GM18498 (cell line): Measurements from ENCODE around the gene PI4KA.
"Not testable (repeated sequence)": the region's sequence is repeated elsewhere in the genome, so short reads cannot be mapped to it uniquely, and the experiment has no call there.

Source experiments
- ATAC-seq: cut with Tn5 transposase; IDR thresholded peaks from one replicate; pipeline ENCODE4 v1.9.1; 2021; ENCODE audit warnings: mild to moderate bottlenecking, moderate library complexity; ENCODE audit not compliant: unreplicated experiment

PI4KA gene

DNA sequence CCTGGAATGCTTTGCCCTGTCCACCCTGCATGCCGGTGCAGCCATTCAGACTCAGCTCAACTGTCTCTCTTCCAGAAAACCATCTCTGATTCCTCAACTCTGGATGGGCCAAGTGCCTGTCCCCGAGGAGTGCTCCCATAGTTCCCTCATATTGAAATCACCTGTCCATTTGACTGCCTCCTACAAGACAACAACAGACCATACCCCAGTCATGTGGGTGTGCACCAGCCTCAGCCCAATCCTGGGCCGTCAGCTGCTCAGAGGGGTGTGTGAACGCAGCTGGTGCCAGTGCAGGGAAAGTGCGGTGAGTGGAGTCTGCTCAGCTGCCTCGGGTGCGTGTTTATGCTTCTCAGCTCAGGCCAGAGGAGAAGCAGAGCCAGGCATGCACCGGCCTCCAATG is 126.2 kb downstream of the PI4KA start:
- not testable (repeated sequence) for ATAC-seq

- no peak for ATAC-seq
Measured at GRCh38 chr22:20729194-20729593, 129.4 kb downstream of the PI4KA start.

- no peak for ATAC-seq
Measured at GRCh38 chr22:20728523-20729190, 130.0 kb downstream of the PI4KA start.

DNA sequence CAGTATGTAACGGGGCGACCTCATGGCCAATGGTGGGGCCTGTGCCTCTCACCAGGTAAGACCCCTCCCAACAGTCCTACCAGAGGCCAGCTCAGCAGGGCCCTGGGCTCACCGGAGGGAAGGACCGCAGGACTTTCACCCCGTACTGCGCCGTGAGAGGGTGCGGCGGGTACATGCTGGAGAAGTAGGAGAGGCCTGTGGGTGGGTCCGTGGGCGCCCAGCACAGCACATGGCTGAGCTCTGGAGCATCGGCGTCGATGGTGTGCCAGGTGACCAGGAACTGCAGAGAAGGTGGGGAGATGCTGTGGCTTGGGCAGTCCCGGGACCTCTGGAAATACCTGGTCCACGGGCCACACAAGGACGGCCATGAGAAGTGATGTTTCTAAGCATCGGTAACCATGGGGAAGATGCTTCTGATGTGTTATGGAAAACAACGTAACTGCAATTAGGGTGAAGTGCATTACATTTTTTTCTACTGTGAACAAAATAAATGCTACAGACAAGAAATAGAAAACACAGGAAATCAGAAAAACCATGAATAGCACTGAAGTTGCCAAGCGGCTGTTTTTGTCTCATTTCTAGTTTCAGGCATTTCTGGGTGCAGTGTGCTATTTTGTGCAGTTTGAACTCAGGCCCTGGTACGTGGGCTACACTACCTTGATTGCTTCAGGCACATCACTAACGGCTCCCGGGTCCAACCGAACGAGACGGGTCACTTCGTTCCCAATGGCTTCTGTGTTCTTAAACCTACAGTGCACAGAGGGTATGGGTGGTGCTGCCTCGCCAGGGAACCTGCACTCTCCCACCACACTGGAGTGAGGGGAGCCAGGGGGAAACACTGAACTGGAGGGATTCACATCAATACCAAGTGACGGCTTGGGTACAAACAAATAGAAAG is 131.2 kb downstream of the PI4KA start:
- no peak for ATAC-seq

GRCh38 chr22:20725987-20726558 is 132.5 kb downstream of the PI4KA start:
- no peak for ATAC-seq

DNA sequence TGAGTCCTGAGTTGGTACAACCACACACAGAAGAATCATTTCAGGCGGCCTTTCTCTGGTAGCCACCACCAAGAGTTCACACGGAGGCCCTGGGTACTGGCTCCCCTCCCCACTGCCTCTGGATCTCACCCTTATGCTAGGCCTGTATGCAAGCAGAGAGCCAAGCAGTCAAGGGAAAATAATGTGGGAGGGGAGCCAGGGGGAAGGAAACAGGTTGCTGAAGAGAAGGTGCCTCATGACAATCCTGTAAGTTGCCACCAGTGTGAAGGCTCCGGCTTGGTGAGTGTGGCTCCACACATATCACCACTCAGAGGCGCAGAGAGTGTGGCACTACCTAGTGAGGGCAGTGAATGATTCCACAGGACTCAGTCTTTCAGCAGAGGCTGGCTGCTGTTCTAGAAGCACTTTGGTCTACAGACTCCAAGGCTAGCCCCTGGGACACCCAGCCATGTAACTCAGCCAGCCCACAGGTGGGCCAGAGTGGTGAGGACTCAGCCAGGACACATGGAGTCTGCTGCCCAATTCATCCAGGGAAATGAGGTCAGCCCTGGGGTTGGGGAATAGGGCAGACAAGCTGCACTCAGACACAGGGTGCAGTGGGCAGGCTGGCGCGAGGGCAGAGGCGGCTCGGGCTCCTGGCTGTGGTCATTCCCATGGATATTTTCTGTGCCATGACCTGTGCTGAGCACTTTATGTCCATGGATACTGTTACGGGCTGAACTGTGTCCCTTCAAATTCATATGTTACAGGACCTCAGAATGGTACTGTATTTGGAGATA is 133.7 kb downstream of the PI4KA start:
- no peak for ATAC-seq

DNA sequence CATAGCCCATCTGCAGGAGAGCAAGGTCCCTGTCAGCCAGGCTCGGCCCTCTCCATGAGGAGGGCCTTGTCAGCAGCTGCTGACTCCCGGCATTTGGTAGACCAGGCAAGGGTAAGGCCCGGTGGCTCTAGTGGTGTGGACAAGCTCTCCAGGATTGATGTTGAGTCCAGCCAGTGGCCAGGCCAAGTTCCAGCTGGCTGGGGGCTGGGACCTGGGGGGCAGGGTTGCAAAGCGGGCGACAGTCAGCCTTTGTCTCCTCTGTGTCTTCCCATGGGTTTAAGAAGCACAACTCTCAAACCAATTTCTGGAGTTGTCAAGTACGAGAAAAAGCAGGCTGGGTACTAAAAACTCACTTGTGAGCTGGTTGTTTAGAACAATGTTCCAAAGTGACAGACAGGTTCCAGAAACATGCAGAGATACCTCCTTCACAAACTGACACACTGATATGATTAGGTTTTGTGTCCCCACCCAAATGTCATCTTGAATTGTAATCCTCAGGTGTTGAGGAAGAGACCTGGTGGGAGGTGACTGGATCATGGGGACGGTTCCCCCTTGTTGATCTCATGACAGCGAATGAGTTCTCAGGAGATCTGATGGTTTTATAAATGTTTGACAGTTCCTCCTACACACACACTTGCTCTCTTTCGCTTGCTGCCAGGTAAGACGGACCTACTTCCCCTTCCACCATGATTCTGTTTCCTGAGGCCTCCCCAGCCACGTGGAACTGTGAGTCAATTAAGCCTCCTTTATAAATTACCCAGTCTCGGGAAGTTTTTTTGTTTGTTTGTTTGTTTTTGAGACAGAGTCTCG is 137.0 kb downstream of the PI4KA start:
- ATAC-seq = no peak

DNA sequence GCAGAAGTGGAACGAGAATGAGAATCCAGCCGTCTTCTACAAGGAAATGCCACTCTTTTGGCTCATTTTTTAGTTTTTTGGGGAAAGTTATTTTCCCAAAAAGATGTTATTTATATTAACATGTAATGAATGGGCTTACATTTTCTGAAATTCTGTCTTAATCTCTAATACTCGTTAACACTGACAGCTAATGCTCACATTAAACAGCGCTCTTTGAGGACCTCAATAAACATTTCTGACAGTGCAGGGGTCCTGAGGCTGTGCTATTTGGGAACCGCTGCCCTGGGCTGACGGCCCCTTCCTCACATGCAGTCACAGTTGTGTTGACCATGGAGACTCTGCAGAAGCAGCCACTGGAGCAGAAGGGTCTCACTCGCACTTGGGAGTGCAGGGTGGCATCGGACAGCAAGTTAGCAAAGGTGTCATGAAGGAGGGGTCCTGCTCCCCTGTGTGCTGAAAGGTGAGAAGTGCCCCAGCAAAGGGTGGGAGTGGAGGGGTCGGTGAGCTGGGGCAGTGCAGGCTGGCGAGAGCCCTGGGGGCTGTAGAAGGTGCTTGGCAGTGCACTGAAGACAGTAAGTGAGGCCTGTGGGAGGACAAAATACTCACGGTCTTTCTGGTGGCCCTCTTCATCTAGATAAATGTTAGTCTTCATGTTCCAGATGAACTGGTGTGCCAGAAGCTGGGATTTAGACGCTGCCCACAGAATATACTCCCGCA is 137.8 kb downstream of the PI4KA start:
- ATAC-seq = no peak

- ATAC-seq = not testable (repeated sequence)
Measured at GRCh38 chr22:20718727-20719126, 139.9 kb downstream of the PI4KA start.

DNA sequence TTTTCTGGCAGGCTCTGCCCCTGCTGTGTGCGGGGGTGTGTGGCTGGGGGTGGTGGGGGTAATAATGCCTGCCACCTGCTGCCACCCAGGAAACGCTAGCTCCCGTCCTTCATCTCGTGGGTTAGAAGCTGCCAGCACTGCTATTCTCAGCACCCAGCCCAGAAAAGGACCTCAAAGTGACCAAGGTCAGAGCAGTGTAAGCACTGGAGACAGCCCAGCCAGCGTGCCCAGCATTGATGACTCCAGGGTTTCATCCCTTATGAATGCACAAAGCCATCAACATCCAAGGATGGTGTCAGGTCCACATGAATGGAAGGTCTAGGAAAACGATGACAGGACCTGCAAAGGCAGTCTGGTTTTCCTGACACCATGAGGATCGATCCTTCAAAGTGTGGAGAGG is 140.6 kb downstream of the PI4KA start:
- ATAC-seq = not testable (repeated sequence)

DNA sequence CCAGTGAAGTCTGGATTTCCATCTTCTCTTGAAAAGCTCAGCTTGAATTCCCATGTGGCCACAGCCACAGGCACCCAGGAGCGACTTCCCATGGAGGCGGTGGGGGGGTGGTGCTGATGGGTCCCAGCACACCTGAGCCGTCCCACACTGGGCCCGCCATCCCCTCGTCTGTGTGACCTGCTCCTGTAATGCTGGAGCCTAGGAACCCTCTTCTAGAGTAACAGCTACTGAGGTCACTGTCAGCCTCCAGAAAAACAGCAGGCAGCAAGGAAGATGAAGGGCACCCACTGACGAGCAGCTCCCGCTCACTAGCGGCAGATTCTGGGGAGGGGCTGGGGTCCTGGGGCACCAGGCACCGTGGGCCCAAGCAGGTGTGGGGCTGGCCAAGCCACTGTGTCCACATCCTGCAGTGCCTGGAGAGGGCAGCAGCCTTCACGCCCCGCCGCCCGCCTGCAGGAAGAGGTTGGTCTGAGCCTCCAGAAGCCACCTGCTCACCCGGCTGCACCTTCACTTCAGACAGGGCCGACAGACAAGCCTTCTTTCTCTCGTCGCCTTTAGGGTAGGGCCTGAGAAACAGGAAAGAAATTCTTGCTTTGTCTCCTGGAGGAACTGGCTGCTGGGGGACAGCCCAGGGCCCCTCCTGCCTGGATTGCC is 141.3 kb downstream of the PI4KA start:
- ATAC-seq = not testable (repeated sequence)

- not testable (repeated sequence) for ATAC-seq
Measured at GRCh38 chr22:20713116-20713515, 145.5 kb downstream of the PI4KA start.

DNA sequence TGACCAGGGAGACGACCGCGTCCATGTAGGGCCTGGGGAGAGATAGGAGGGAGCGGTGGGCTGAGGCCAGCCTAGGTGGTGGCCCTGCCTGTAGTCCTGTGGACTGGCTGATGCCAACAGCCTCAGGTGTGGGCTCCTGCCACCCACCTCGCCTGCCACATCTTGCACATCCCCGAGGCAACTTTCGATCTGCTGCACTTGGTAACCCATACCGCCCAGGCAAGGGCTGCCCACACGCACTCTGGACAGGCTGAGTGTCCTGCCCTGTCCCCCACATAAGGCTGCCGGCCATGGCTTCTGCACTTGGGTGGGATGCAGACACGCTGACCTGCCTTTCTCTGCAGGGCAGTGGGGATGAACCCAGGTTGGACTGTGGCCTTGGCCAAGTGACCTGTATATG is 148.6 kb downstream of the PI4KA start:
- ATAC-seq = not testable (repeated sequence)

- not testable (repeated sequence) for ATAC-seq
Measured at GRCh38 chr22:20707549-20708118, 151.0 kb downstream of the PI4KA start.

- peak; percentile 7 for ATAC-seq
Measured at GRCh38 chr22:20703816-20704609, 154.6 kb downstream of the PI4KA start.

DNA sequence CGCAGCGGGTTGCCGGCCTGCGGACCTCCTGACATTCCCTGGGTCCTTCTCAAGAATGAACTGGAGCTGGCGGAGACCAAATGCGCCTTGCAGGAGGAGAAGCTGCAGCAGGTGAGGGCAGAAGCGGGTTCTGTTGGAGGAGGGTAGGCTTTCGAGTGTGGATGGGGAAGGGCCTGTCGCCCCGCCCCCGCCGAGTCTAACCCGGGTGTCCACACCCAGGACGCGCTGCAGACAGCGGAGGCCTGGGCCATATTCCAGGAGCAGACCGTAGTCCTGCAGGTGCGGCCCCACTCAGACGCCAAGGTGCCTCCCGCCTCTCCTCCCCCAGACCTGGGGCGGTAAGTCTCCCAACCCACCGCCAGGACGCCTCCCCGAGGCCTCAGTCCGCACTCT is 155.2 kb downstream of the PI4KA start:
- ATAC-seq = peak; percentile 31

DNA sequence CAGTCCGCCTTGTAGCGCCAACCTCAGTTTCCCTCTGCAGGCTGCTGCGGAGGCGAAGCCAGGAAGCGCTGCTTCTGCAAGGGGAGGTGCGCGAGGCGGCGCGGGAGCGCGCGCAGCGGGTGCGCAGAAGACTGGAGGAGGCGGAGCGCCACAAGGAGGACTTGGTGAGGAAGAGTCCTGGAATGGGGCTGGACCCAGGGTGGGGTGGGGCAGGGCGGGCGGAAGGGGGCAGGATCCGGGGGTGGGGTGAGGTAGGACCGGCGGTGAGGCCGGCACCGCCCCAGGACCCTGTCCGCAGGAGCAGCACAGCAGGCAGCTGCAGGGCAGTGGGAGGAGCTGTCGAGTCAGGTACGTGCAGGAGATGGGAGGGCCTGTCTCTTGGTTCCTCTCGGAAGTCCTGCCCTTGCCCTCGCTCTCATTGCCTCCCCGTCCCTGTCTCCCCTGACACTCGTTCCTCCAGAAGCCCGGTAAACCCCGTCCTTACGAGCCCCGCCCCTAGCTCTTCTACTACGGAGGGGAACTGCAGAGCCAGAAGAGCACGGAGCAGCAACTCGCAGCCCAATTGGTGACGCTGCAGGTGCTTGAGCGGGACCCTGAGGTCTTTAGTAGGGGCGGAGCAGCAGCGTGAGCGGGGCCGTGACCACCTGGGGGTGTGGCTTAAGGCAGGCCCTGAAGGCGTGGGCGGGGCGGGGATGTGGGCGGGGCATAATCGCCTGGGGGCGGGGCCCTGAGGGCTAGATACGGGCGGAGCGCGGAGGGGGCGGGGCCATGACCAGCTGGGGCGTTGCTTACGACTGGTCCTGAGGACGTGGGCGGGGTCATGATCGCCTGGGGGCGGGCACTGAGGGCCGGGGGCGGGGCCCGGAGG is 155.8 kb downstream of the PI4KA start:
- peak; percentile 71 for ATAC-seq
